Esophagus squamous epithelium (tissue), 4 donors: ENCODE results near the gene SEC14L1.

Source experiments
- POLR2A ChIP-seq, 4 donors: fragments of 450-650 bp; IDR thresholded peaks; one replicate each; pipeline ENCODE4 v1.6.1; 2017; ENCODE audit warnings: antibody characterized with exemption in 4 of 4, mild to moderate bottlenecking in 4 of 4, moderate library complexity in 3 of 4
- TF ChIP-seq, protein P1 (sequence below), 6 experiments: fragments of 450-650 bp in 4 of 6; fragments of 200-600 bp in 2 of 6; sonication (generic) in 2 of 6; IDR thresholded peaks; one replicate each; pipeline ENCODE4 v1.5.1; 2016 to 2019; ENCODE audit warnings: antibody characterized with exemption in 6 of 6, mild to moderate bottlenecking in 4 of 6, moderate library complexity in 4 of 6

DNA sequence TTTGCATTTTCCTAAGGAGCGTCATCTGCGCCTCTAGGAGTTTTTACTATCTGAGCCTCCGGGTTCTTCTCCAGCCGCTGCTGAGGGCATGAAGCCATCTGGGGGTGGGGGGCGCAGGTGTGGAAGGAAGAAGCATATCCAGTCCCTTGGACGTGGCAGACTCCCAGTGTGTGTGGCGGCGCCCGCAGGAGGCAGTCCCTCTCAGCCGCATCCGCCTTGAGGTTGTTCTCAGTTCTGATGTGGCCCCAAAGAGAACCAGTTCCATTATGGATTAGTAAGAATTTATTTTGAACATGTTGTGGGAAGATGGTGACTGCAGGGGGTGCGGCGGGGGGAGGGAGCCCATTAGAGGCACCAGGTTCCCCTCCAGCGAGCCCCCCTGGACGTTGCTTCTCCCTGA is 100.2 kb downstream of the SEC14L1 start:
- TF ChIP-seq, protein P1, sequence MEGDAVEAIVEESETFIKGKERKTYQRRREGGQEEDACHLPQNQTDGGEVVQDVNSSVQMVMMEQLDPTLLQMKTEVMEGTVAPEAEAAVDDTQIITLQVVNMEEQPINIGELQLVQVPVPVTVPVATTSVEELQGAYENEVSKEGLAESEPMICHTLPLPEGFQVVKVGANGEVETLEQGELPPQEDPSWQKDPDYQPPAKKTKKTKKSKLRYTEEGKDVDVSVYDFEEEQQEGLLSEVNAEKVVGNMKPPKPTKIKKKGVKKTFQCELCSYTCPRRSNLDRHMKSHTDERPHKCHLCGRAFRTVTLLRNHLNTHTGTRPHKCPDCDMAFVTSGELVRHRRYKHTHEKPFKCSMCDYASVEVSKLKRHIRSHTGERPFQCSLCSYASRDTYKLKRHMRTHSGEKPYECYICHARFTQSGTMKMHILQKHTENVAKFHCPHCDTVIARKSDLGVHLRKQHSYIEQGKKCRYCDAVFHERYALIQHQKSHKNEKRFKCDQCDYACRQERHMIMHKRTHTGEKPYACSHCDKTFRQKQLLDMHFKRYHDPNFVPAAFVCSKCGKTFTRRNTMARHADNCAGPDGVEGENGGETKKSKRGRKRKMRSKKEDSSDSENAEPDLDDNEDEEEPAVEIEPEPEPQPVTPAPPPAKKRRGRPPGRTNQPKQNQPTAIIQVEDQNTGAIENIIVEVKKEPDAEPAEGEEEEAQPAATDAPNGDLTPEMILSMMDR (IDR thresholded peaks at IDR 0.05): no peak
- TF ChIP-seq POLR2A (IDR thresholded peaks at IDR 0.05): no peak
